ENCODE results near the gene OSCP1. TPM values are rescaled to one million over a fixed set of nuclear protein-coding genes. Genes with fewer than 3 reads are reported as not detected.

OSCP1 gene
- total RNA-seq, 1 donor from 2014 or later = 4.0 TPM

DNA sequence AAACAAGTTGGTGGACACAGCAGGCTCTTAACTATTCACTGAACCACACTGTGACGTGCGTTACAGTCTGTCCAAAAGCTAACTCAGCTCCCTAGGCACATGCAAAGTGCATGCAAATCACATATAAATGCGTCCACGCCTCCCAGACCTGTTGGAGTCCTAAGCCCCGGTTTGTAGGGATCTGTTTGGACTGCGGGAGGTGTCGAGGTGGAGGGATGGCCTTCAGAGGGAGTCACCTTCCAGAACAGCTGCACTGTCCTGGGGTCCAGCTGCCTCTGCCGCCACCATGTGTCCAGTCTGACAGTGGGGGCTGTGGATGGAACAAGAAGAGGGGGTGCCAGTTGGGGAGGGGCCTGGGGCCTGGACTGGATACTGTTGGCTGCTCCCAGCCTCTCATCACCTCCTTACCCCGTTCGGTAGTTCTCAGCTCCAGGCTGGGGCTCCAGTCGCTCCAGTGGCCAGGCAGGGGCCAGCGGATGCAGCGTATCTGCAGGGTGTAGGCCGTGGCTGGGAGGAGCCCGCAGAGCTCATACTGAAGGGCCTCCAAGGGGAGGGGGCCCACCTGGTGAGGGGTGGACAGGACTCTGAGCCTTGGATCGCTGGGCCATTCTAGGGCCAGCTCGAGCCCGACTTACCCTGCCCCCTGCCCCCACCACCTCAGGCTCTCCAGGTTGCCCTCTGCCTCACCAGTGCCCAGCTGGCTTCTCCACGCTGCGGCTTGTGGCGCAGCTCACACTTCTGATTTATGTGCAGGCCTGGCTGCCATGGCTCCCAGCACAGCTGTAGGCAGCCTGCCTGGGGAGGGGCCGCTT is 21.8 kb upstream of the OSCP1 start:
- no peak overlapping the region for H3K4me3 ChIP-seq (ENCODE audit: low read depth, low read length)
- TF ChIP-seq, protein P1, sequence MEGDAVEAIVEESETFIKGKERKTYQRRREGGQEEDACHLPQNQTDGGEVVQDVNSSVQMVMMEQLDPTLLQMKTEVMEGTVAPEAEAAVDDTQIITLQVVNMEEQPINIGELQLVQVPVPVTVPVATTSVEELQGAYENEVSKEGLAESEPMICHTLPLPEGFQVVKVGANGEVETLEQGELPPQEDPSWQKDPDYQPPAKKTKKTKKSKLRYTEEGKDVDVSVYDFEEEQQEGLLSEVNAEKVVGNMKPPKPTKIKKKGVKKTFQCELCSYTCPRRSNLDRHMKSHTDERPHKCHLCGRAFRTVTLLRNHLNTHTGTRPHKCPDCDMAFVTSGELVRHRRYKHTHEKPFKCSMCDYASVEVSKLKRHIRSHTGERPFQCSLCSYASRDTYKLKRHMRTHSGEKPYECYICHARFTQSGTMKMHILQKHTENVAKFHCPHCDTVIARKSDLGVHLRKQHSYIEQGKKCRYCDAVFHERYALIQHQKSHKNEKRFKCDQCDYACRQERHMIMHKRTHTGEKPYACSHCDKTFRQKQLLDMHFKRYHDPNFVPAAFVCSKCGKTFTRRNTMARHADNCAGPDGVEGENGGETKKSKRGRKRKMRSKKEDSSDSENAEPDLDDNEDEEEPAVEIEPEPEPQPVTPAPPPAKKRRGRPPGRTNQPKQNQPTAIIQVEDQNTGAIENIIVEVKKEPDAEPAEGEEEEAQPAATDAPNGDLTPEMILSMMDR (conservative IDR thresholded peaks at IDR 0.05; ENCODE audit: low read depth, low read length) = no peak
- DNase-seq (ENCODE audit: low read depth) = no peak

DNA sequence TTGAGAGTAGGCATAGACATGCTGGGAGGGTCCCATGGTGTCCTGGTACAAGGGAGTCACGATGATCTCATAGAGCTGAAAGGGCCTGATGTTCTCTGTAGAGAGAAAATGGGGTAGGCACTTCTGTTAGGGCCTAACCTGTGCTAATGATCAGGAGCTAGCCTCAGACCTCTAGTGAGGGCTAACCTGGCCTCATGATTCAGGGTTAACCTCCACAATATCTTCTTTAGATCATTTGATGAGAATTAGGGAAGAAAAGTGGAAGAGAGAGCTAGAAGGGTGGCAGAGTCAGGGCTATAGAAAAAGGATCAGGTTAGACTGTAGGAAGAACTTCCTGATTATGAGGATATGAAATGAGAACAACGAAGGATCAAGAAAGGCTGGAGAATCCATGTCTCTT is 18.9 kb upstream of the OSCP1 start:
- no peak for DNase-seq (ENCODE audit: low read depth)
- no peak overlapping the region for H3K4me3 ChIP-seq (ENCODE audit: low read depth, low read length)
- TF ChIP-seq, protein P1 (conservative IDR thresholded peaks at IDR 0.05; ENCODE audit: low read depth, low read length) = no peak

DNA sequence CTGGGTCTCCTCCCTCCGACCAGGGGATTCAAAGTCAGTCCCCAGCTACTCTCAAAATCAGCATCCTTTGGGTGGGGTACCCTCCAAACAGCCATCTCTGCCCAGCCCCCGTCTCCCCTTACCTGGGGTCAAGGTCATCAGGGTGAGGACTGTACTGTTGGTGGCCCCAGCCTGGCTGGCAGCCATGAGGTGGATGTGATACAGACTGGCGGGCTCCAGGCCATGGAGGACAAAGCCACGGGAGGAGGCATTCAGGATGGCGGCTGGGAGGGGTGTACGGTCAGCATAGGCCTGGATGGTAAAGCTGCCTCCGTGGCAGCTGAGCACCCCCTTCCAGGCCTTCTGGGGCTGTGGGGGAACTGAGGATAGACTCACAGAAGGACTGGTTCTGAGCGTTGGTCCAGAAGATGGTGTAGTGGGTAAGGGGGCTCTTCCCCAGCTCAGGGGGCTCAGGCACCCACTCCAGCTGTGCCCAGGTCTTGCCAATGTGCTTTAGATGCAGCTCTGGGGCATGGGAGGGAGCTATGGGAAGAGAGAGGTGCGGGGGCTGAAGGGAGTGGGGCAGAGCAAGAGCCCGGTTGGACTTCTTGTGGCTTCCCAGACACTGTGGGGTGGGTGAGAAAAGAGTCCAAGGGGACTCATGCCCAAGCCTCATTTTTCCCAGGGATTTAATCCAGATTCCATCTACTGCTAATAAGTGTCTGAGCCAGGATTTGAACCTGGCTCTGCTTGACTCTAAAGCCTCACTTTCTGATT is 17.6 kb upstream of the OSCP1 start:
- no peak overlapping the region for H3K4me3 ChIP-seq (ENCODE audit: low read depth, low read length)
- TF ChIP-seq, protein P1 (conservative IDR thresholded peaks at IDR 0.05; ENCODE audit: low read depth, low read length) = no peak
- no peak for DNase-seq (ENCODE audit: low read depth)

DNA sequence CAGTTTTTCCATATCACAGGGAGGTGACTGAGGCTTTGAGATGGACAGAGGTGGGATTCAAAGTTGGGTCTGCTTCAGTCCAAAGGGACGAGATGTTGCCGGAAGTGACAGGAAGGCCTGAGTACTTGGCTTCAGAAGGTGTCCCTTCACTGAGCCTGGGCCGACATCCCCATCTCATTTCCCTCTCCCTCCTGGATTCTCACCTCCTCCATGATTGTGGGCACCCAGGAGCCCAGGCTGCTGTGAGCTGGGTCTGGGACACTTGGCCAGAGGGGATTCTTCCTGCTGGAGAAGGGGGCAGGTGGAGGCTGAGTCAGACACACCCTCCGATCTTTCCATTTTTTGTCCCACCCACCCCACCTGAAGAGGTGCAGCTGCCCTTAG is 16.8 kb upstream of the OSCP1 start:
- no peak for DNase-seq (ENCODE audit: low read depth)

DNA sequence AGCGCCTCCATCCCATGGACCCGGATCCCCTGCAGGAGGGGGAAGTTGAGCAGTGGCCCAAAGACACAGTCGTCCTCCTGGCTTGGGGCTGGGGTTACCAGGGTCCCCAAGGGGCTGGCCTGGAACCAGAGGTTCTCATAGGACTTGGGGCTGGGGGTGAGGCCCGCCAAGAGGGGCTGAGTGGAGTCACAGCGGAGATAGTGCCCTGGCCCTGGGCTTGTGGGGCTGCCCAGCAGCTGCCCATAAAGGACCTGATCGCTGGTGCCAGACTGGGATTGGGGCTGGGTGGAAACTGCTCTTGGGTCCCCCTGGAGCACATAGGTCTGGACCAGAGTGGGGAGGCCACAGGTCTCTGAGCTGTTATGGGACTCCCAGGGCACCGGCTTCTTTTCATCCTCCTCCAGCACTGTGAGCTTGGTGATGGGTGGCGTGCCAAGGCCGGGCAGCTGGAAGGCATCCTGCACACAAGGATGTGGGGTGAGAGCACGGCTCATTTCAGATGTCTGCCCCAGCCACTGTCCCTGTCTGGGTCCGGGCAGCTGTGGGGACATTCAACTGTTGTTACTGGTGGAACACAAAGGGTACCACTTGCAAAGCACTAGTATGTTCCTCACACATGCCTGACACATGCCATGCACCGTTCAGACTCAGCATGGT is 16.2 kb upstream of the OSCP1 start:
- TF ChIP-seq, protein P1 (conservative IDR thresholded peaks at IDR 0.05; ENCODE audit: low read depth, low read length) = no peak
- DNase-seq (ENCODE audit: low read depth) = no peak
- H3K4me3 ChIP-seq (ENCODE audit: low read depth, low read length) = no peak overlapping the region

More for the DNA sequence above, 16.8 kb upstream of the OSCP1 start:
- no peak overlapping the region for H3K4me3 ChIP-seq (ENCODE audit: low read depth, low read length)
- TF ChIP-seq, protein P1 (conservative IDR thresholded peaks at IDR 0.05; ENCODE audit: low read depth, low read length) = no peak

DNA sequence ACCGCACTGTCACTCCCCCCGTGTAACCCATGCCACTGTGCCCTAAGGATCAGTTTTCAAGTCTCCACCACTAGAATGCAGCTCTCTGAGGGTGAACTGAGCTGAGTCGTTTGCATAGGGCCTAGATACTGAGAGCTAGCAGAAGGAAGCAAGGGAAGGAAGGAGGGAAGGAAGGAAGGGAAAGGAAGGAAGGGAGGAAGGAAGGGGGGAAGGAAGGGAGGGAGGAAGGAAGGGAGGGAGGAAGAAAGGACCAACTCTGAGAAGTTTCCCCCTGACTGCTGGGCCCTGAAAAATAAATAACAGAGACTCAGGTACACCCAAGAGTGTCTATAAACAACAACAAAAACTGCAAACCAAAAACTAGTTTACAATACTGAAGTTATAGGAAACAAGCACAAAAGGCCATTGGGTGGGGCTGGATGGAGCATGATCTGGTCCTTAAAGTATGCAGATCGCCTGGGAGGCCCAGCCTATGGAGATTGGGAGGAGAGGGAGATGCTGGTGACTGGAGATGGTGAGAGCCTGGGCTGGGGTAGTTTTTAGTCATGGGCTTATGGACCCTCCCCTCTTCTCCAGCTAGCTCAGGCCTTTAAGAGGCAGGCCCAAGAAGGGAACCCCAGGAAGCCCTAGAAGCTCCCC is 15.6 kb upstream of the OSCP1 start:
- TF ChIP-seq, protein P1 (conservative IDR thresholded peaks at IDR 0.05; ENCODE audit: low read depth, low read length) = no peak
- DNase-seq (ENCODE audit: low read depth) = no peak
- H3K4me3 ChIP-seq (ENCODE audit: low read depth, low read length) = no peak overlapping the region

All from epithelial cell of proximal tubule (primary cell).